HEK293T (cell line): ENCODE measurements around the gene CYTH3.

Experiments
- ARNT ChIP-seq: fragments of 450-650 bp; IDR thresholded peaks from 2 replicates; pipeline ENCODE4 v1.6.1; 2017; ENCODE audit warnings: mild to moderate bottlenecking
- BHLHE40 ChIP-seq: fragments of 450-650 bp; IDR thresholded peaks from 2 replicates; pipeline ENCODE4 v1.6.1; 2016; ENCODE audit warnings: mild to moderate bottlenecking, moderate library complexity, borderline replicate concordance
- CTBP1 ChIP-seq: fragments of 450-650 bp; IDR thresholded peaks from 2 replicates; pipeline ENCODE4 v1.6.1; 2016; ENCODE audit warnings: borderline replicate concordance
- FOXA1 ChIP-seq: fragments of 450-650 bp; IDR thresholded peaks from 2 replicates; pipeline ENCODE4 v1.6.1; 2016; ENCODE audit warnings: mild to moderate bottlenecking
- FOXK2 ChIP-seq: fragments of 450-650 bp; IDR thresholded peaks from 2 replicates; pipeline ENCODE4 v1.6.1; 2016; ENCODE audit warnings: mild to moderate bottlenecking
- FOXM1 ChIP-seq: fragments of 450-650 bp; IDR thresholded peaks from 2 replicates; pipeline ENCODE4 v1.6.1; 2017; ENCODE audit warnings: mild to moderate bottlenecking, borderline replicate concordance
- HDGF ChIP-seq: fragments of 450-650 bp; IDR thresholded peaks from 2 replicates; pipeline ENCODE4 v1.6.1; 2017; ENCODE audit warnings: antibody characterized with exemption, borderline replicate concordance
- LEF1 ChIP-seq: fragments of 450-650 bp; IDR thresholded peaks from 2 replicates; pipeline ENCODE4 v1.6.1; 2017; ENCODE audit warnings: mild to moderate bottlenecking, borderline replicate concordance
- NFRKB ChIP-seq: fragments of 450-650 bp; IDR thresholded peaks from 2 replicates; pipeline ENCODE4 v1.6.1; 2016; ENCODE audit warnings: mild to moderate bottlenecking, moderate library complexity
- PKNOX1 ChIP-seq: fragments of 450-650 bp; IDR thresholded peaks from 2 replicates; pipeline ENCODE4 v1.6.1; 2016
- SP1 ChIP-seq: fragments of 450-650 bp; IDR thresholded peaks from 2 replicates; pipeline ENCODE4 v1.6.1; 2017
- SUZ12 ChIP-seq: fragments of 450-650 bp; IDR thresholded peaks from 2 replicates; pipeline ENCODE4 v1.6.1; 2016; ENCODE audit warnings: mild to moderate bottlenecking
- TARDBP ChIP-seq: fragments of 450-650 bp; IDR thresholded peaks from 2 replicates; pipeline ENCODE4 v1.6.1; 2016
- ZNF384 ChIP-seq: fragments of 450-650 bp; IDR thresholded peaks from 2 replicates; pipeline ENCODE4 v1.6.1; 2016

- no peak for TF ChIP-seq FOXA1
- TF ChIP-seq SUZ12: no peak
- TF ChIP-seq FOXK2: no peak
- TF ChIP-seq TARDBP: no peak
- no peak for TF ChIP-seq NFRKB
- TF ChIP-seq SP1: no peak
- TF ChIP-seq CTBP1: no peak
- no peak for TF ChIP-seq FOXM1
- TF ChIP-seq BHLHE40: no peak
- TF ChIP-seq ARNT: no peak
- TF ChIP-seq HDGF: no peak
- TF ChIP-seq PKNOX1: no peak
- no peak for TF ChIP-seq ZNF384
- TF ChIP-seq LEF1: no peak
These were observed 112.8 kb downstream of the CYTH3 start for GRCh38 chr7:6159524-6160031.
